Uterus (tissue), 4 donors: Measurements from ENCODE around the gene SLFN5. TPM values are rescaled to one million over a fixed set of nuclear protein-coding genes. Genes with fewer than 3 reads are reported as not detected.
A peak's percentile ranks its signal among the peaks of the same experiment; 100 is the strongest.
"Not testable (repeated sequence)": the region's sequence is repeated elsewhere in the genome, so short reads cannot be mapped to it uniquely, and the experiment has no call there.

Experiments
- DNase-seq, 2 donors: peaks; one replicate each; pipeline ENCODE4 v3.0.0-alpha.2; 2019 to 2020
- H3K27ac ChIP-seq, 2 donors: fragments of 200-600 bp; sonication (generic); 1 replicate in 1 of 2; 2 replicates in 1 of 2; pipeline ENCODE4 v1.5.1; 2016 to 2018
- H3K27me3 ChIP-seq, 2 donors: fragments of 200-600 bp; sonication (generic); one replicate each; pipeline ENCODE4 v1.5.1; 2018 to 2019; ENCODE audit warnings: control low read depth in 1 of 2
- H3K36me3 ChIP-seq, 2 donors: fragments of 200-600 bp; sonication (generic); one replicate each; pipeline ENCODE4 v1.5.1; 2019; ENCODE audit warnings: control low read depth in 1 of 2
- H3K4me1 ChIP-seq, 2 donors: fragments of 200-600 bp; sonication (generic); one replicate each; pipeline ENCODE4 v1.5.1; 2018 to 2019; ENCODE audit warnings: control low read depth in 1 of 2
- H3K4me3 ChIP-seq, 2 donors: fragments of 200-600 bp; sonication (generic); 1 replicate in 1 of 2; 2 replicates in 1 of 2; pipeline ENCODE4 v1.5.1; 2018 to 2019; ENCODE audit warnings: mild to moderate bottlenecking in 1 of 2
- H3K9me3 ChIP-seq, 2 donors: fragments of 200-600 bp; sonication (generic); one replicate each; pipeline ENCODE4 v1.5.1; 2019; ENCODE audit warnings: control low read depth in 1 of 2
- POLR2A ChIP-seq, 2 donors: fragments of 450-650 bp; IDR thresholded peaks; one replicate each; pipeline ENCODE4 v1.6.1; 2016; ENCODE audit warnings: antibody characterized with exemption in 2 of 2, mild to moderate bottlenecking in 1 of 2, moderate library complexity in 1 of 2
- intact Hi-C: fragments of 100-400 bp; cut with DNase I; formaldehyde crosslinking; loops from one replicate; pipeline ENCODE4 v1.15.1; 2023; ENCODE audit warnings: low total_unique reads
- total RNA-seq, 4 donors: library from RNA; depleted of rRNA in 3 of 4; stranded (reverse); fragments of >200 nt in 3 of 4; gene quantifications; one replicate each; pipeline versions ENCODE4 v1.1.0 to v1.2.4, GENCODE V29; 2014 to 2023
- TF ChIP-seq, protein P1 (sequence below), 4 experiments: fragments of 200-600 bp in 2 of 4; fragments of 450-650 bp in 2 of 4; sonication (generic) in 2 of 4; IDR thresholded peaks; one replicate each; pipeline ENCODE4 v1.5.1; 2016 to 2019; ENCODE audit warnings: antibody characterized with exemption in 4 of 4, mild to moderate bottlenecking in 2 of 4, moderate library complexity in 1 of 4
- donor health status: DM: yes; HTN: yes; CAD: no.

Gene SLFN5
- total RNA-seq, 4 donors from 2014 or later: 13.8 to 51.5 (median 32.2) TPM

DNA sequence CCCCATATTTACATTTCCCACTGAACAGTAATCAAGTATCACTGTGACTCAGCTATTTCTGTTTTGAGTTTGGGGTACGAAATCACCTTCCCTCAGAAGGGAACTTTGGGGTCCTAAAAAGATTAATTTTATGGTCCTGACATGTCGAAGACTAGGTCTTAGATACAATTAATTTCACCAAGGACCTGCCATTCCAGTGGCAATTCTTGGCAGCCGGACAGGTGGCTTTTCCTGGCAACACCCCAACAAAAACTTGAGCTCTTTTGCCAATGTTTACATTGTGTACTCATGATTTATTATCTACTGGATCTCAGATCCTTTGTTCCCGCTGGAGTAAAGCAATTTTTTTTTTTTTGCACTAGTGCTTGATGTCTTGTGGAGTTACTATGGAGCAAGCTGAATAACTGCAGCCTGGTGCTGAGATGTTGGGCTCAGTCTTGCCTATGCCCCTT is 14.4 kb downstream of the SLFN5 start:
- intact Hi-C loops: no loop called here
- H3K27me3 ChIP-seq: no peaks in the 10 kb centered on the region
- no peak for TF ChIP-seq POLR2A (IDR thresholded peaks at IDR 0.05)
- TF ChIP-seq, protein P1, sequence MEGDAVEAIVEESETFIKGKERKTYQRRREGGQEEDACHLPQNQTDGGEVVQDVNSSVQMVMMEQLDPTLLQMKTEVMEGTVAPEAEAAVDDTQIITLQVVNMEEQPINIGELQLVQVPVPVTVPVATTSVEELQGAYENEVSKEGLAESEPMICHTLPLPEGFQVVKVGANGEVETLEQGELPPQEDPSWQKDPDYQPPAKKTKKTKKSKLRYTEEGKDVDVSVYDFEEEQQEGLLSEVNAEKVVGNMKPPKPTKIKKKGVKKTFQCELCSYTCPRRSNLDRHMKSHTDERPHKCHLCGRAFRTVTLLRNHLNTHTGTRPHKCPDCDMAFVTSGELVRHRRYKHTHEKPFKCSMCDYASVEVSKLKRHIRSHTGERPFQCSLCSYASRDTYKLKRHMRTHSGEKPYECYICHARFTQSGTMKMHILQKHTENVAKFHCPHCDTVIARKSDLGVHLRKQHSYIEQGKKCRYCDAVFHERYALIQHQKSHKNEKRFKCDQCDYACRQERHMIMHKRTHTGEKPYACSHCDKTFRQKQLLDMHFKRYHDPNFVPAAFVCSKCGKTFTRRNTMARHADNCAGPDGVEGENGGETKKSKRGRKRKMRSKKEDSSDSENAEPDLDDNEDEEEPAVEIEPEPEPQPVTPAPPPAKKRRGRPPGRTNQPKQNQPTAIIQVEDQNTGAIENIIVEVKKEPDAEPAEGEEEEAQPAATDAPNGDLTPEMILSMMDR (IDR thresholded peaks at IDR 0.05): no peak
- no peaks in the 10 kb centered on the region for H3K9me3 ChIP-seq
- DNase-seq: peak in 1 of 2 donors; percentile 37
- peaks cover 0 to 7% of the 10 kb centered on the region in 2 donors for H3K4me1 ChIP-seq
- H3K36me3 ChIP-seq: no peaks in the 10 kb centered on the region
- H3K27ac ChIP-seq: peak overlapping the region in 1 of 2 donors; percentile 25
- H3K4me3 ChIP-seq: no peak overlapping the region

DNA sequence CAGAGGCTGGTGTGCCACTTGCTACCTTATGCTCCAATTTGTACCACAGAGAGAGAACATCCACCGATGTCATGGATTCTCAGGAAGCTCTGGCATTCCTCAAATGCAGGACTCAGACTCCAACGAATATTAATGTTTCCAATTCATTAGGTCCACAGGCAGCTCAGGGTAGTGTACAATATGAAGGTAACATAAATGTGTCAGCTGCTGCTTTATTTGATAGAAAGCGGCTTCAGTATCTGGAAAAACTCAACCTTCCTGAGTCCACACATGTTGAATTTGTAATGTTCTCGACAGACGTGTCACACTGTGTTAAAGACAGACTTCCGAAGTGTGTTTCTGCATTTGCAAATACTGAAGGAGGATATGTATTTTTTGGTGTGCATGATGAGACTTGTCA is 16.1 kb downstream of the SLFN5 start:
- peaks cover 0 to 7% of the 10 kb centered on the region in 2 donors for H3K4me1 ChIP-seq
- no peak for TF ChIP-seq POLR2A (IDR thresholded peaks at IDR 0.05)
- TF ChIP-seq, protein P1 (IDR thresholded peaks at IDR 0.05): no peak
- no peak overlapping the region for H3K27ac ChIP-seq
- H3K9me3 ChIP-seq: no peaks in the 10 kb centered on the region
- intact Hi-C loops: no loop called here
- H3K36me3 ChIP-seq: no peaks in the 10 kb centered on the region
- no peak for DNase-seq
- H3K27me3 ChIP-seq: no peaks in the 10 kb centered on the region
- no peak overlapping the region for H3K4me3 ChIP-seq

DNA sequence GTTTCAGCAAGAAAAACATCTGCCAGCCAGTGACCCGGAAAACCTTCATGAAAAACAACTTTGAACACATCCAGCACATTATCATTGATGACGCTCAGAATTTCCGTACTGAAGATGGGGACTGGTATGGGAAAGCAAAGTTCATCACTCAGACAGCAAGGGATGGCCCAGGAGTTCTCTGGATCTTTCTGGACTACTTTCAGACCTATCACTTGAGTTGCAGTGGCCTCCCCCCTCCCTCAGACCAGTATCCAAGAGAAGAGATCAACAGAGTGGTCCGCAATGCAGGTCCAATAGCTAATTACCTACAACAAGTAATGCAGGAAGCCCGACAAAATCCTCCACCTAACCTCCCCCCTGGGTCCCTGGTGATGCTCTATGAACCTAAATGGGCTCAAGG is 22.2 kb downstream of the SLFN5 start:
- no peak for DNase-seq
- no peak overlapping the region for H3K27ac ChIP-seq
- no peaks in the 10 kb centered on the region for H3K27me3 ChIP-seq
- no peak overlapping the region for H3K4me3 ChIP-seq
- H3K36me3 ChIP-seq: no peaks in the 10 kb centered on the region
- no peaks in the 10 kb centered on the region for H3K9me3 ChIP-seq
- intact Hi-C loops: no loop called here
- no peak for TF ChIP-seq POLR2A (IDR thresholded peaks at IDR 0.05)
- no peaks in the 10 kb centered on the region for H3K4me1 ChIP-seq

DNA sequence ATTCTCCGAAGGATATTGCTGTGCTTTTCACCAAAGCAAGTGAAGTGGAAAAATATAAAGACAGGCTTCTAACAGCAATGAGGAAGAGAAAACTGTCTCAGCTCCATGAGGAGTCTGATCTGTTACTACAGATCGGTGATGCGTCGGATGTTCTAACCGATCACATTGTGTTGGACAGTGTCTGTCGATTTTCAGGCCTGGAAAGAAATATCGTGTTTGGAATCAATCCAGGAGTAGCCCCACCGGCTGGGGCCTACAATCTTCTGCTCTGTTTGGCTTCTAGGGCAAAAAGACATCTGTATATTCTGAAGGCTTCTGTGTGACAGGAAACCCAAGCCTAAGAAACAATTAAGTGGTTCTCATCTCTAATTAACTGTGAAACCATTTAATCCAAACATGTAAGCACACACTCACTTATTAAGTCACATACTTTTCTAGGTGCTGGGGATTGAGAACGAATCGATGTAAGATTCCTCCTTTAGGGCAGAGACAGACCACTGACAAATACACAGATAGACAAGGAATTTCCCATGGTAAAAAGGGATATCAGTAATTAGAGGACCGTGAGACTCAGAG is 22.8 kb downstream of the SLFN5 start:
- no peaks in the 10 kb centered on the region for H3K36me3 ChIP-seq
- no peaks in the 10 kb centered on the region for H3K27me3 ChIP-seq
- H3K4me1 ChIP-seq: no peaks in the 10 kb centered on the region
- TF ChIP-seq, protein P1 (IDR thresholded peaks at IDR 0.05): no peak
- no peak for TF ChIP-seq POLR2A (IDR thresholded peaks at IDR 0.05)
- H3K4me3 ChIP-seq: no peak overlapping the region
- H3K9me3 ChIP-seq: no peaks in the 10 kb centered on the region
- intact Hi-C loops: no loop called here
- no peak overlapping the region for H3K27ac ChIP-seq
- no peak for DNase-seq

DNA sequence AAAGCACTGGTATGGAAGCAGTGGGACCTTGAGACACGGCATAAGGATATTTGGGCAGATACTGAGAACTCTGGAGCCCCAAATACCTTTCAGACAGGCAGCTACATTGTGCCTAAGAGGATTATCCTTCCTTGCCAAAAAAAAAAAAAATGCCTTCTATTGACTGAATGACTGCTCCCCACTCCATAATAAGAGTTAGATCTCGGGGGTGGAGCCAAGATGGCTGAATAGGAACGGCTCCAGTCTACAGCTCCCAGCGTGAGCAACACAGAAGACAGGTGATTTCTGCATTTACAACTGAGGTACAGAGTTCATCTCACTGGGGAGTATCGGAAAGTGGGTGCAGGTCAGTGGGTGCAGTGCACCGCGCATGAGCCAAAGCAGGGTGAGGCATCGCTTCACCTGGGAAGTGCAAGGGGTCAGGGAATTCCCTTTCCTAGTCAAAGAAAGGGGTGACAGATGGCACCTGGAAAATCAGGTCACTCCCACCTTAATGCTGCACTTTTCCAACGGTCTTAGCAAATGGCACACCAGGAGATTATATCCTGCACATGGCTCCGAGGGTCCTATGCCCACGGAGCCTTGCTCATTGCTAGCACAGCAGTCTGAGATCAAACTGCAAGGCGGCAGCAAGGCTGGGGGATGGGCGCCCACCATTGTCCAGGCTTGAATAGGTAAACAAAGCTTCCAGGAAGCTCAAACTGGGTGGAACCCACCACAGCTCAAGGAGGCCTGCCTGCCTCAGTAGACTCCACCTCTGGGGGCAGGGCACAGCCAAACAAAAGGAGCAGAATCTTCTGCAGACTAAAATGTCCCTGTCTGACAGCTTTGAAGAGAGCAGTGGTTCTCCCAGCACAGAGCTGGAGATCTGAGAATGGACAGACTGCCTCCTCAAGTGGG is 31.5 kb downstream of the SLFN5 start:
- H3K36me3 ChIP-seq, H3K27ac ChIP-seq, H3K9me3 ChIP-seq, DNase-seq, H3K27me3 ChIP-seq, intact Hi-C loops, H3K4me3 ChIP-seq, H3K4me1 ChIP-seq: not testable (repeated sequence)

DNA sequence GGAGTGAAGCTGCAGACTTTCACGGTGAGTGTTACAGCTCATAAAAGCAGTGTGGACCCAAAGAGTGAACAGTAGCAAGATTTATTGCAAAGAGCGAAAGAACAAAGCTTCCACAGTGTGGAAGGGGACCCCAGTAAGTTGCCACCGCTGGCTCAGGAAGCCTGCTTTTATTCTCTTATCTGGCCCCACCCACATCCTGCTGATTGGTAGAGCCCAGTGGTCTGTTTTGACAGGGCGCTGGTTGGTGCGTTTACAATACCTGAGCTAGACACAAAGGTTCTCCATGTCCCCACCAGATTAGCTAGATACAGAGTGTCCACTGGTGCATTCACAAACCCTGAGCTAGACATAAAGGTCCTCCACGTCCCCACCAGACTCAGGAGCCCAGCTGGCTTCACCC is 35.6 kb downstream of the SLFN5 start:
- H3K36me3 ChIP-seq, H3K27ac ChIP-seq, intact Hi-C loops: not testable (repeated sequence)

DNA sequence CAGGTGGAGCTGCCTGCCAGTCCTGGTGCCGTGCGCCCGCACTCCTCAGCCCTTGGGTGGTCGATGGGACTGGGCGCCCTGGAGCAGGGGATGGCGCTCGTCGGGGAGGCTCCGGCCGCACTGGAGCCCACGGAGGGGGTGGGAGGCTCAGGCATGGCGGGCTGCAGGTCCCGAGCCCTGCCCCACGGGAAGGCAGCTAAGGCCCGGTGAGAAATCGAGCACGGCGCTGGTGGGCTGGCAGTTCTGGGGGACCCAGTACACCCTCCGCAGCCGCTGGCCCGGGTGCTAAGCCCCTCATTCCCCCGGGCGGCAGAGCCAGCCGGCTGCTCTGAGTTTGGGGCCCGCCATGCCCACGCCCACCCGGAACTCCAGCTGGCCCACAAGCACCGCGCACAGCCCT is 36.0 kb downstream of the SLFN5 start:
- intact Hi-C loops, H3K36me3 ChIP-seq, H3K4me3 ChIP-seq, H3K27me3 ChIP-seq, H3K9me3 ChIP-seq, H3K4me1 ChIP-seq, DNase-seq, H3K27ac ChIP-seq: not testable (repeated sequence)

More for the DNA sequence above, 35.6 kb downstream of the SLFN5 start:
- H3K4me1 ChIP-seq, H3K27me3 ChIP-seq, H3K9me3 ChIP-seq, H3K4me3 ChIP-seq, DNase-seq: not testable (repeated sequence)
